Measurements from ENCODE around the gene OSBPL9.
"Not testable (repeated sequence)": the region's sequence is repeated elsewhere in the genome, so short reads cannot be mapped to it uniquely, and the experiment has no call there.

Gene OSBPL9

GRCh38 chr1:51697166-51697565, 80.3 kb downstream of the OSBPL9 start (continued):
- TF ChIP-seq ZNF501 (tag by site-specific recombination; IDR thresholded peaks at IDR 0.05), result no peak
- TF ChIP-seq ZNF341 (tag by site-specific recombination; IDR thresholded peaks at IDR 0.05; ENCODE audit: low read depth), result no peak
- TF ChIP-seq MEIS1 (CRISPR knock-in tag; IDR thresholded peaks at IDR 0.05; ENCODE audit: borderline replicate concordance), result no peak
- no peak for TF ChIP-seq ZNF701 (tag by site-specific recombination; IDR thresholded peaks at IDR 0.05)

- no peak overlapping the region for H3K4me3 ChIP-seq (ENCODE audit: low read depth, low read length)
- TF ChIP-seq TRIM28 (IDR thresholded peaks at IDR 0.05; ENCODE audit: borderline replicate concordance, low read length) (peak; percentile 22; the same call in 1 of the 2 replicates), ZNF302 (tag by site-specific recombination; IDR thresholded peaks at IDR 0.05; ENCODE audit: low read depth) (no peak)
- H3K36me3 ChIP-seq (ENCODE audit: control insufficient read depth in 2 of 2, insufficient read depth in 1 of 2, low read length in 2 of 2), result no peaks in the 10 kb centered on the region
- POLR2A ChIA-PET, result no interaction called here
- H3K27ac ChIP-seq (ENCODE audit: extremely low read depth, low read depth, low read length), result no peak overlapping the region
- no peaks in the 10 kb centered on the region for H3K4me1 ChIP-seq (ENCODE audit: control insufficient read depth, insufficient read depth, low read length)
- no peaks in the 10 kb centered on the region for H3K9me3 ChIP-seq (ENCODE audit: control insufficient read depth, insufficient read depth, low read depth, low read length)
- CTCF ChIA-PET, result interaction anchor here (0.9 kb wide), 2 partner anchors 11 to 59 kb away, joined by 3 read pairs; no protein-coding TSS in a partner anchor
These were observed 82.5 kb downstream of the OSBPL9 start for GRCh38 chr1:51699391-51699790.

GRCh38 chr1:51701782-51702181, 84.9 kb downstream of the OSBPL9 start:
- H3K36me3 ChIP-seq (ENCODE audit: control insufficient read depth in 2 of 2, insufficient read depth in 1 of 2, low read length in 2 of 2); H3K4me1 ChIP-seq (ENCODE audit: control insufficient read depth, insufficient read depth, low read length); H3K27ac ChIP-seq (ENCODE audit: extremely low read depth, low read depth, low read length); CTCF ChIA-PET; POLR2A ChIA-PET; H3K4me3 ChIP-seq (ENCODE audit: low read depth, low read length); H3K9me3 ChIP-seq (ENCODE audit: control insufficient read depth, insufficient read depth, low read depth, low read length): not testable (repeated sequence)
- TF ChIP-seq ZNF146 (tag by site-specific recombination; IDR thresholded peaks at IDR 0.05), result peak; percentile 93

- H3K36me3 ChIP-seq (ENCODE audit: control insufficient read depth in 2 of 2, insufficient read depth in 1 of 2, low read length in 2 of 2); H3K4me1 ChIP-seq (ENCODE audit: control insufficient read depth, insufficient read depth, low read length); H3K4me3 ChIP-seq (ENCODE audit: low read depth, low read length); H3K9me3 ChIP-seq (ENCODE audit: control insufficient read depth, insufficient read depth, low read depth, low read length); CTCF ChIA-PET; POLR2A ChIA-PET; H3K27ac ChIP-seq (ENCODE audit: extremely low read depth, low read depth, low read length): not testable (repeated sequence)
- peak; percentile 81 for TF ChIP-seq SCRT2 (tag by site-specific recombination; IDR thresholded peaks at IDR 0.05)
- TF ChIP-seq SCRT1 (tag by site-specific recombination; IDR thresholded peaks at IDR 0.05; ENCODE audit: borderline replicate concordance), result peak; percentile 73
These were observed 85.3 kb downstream of the OSBPL9 start for GRCh38 chr1:51702220-51702619.

GRCh38 chr1:51705035-51705434, 88.1 kb downstream of the OSBPL9 start:
- TF ChIP-seq SP2 (tag by site-specific recombination; IDR thresholded peaks at IDR 0.05), result no peak
- H3K4me1 ChIP-seq (ENCODE audit: control insufficient read depth, insufficient read depth, low read length), result no peaks in the 10 kb centered on the region
- H3K4me3 ChIP-seq (ENCODE audit: low read depth, low read length), result no peak overlapping the region
- no peaks in the 10 kb centered on the region for H3K9me3 ChIP-seq (ENCODE audit: control insufficient read depth, insufficient read depth, low read depth, low read length)
- POLR2A ChIA-PET, result no interaction called here
- CTCF ChIA-PET, result interaction anchor here (0.7 to 0.9 kb wide), 2 partner anchors 30 to 60 kb away, joined by 3 read pairs; no protein-coding TSS in a partner anchor
- H3K27ac ChIP-seq (ENCODE audit: extremely low read depth, low read depth, low read length), result no peak overlapping the region
- H3K36me3 ChIP-seq (ENCODE audit: control insufficient read depth in 2 of 2, insufficient read depth in 1 of 2, low read length in 2 of 2), result no peaks in the 10 kb centered on the region

GRCh38 chr1:51708911-51709760, 92.2 kb downstream of the OSBPL9 start:
- Histone ChIP-seq H3K4me1 (ENCODE audit: control insufficient read depth, insufficient read depth, low read length) (no peaks in the 10 kb centered on the region), H3K36me3 (ENCODE audit: control insufficient read depth in 2 of 2, insufficient read depth in 1 of 2, low read length in 2 of 2) (no peaks in the 10 kb centered on the region), H3K27ac (ENCODE audit: extremely low read depth, low read depth, low read length) (no peak overlapping the region), H3K4me3 (ENCODE audit: low read depth, low read length) (no peak overlapping the region), H3K9me3 (ENCODE audit: control insufficient read depth, insufficient read depth, low read depth, low read length) (no peaks in the 10 kb centered on the region)
- ChIA-PET POLR2A (no interaction called here), CTCF (interaction anchor here (0.6 to 1.3 kb wide), 3 partner anchors 10 to 60 kb away, joined by 3 read pairs; no protein-coding TSS in a partner anchor)
- TF ChIP-seq ZNF580 (tag by site-specific recombination; IDR thresholded peaks at IDR 0.05), result no peak
- peak; percentile 30; the same call in 1 of the 2 replicates for TF ChIP-seq EGR2 (tag by site-specific recombination; IDR thresholded peaks at IDR 0.05; ENCODE audit: low read depth)

Data from HEK293 (cell line).